Measurements from ENCODE around the gene POPDC3.

- TF ChIP-seq CTCF (IDR thresholded peaks at IDR 0.05) (no peak), POLR2A (IDR thresholded peaks at IDR 0.05) (no peak)
Observed at GRCh38 chr6:105204331-105204730, 24.5 kb upstream of the POPDC3 start.

All from adrenal gland (tissue), 5 donors.